ENCODE results near the gene OPA1.
"Not testable (repeated sequence)": the region's sequence is repeated elsewhere in the genome, so short reads cannot be mapped to it uniquely, and the experiment has no call there.

OPA1 gene

DNA sequence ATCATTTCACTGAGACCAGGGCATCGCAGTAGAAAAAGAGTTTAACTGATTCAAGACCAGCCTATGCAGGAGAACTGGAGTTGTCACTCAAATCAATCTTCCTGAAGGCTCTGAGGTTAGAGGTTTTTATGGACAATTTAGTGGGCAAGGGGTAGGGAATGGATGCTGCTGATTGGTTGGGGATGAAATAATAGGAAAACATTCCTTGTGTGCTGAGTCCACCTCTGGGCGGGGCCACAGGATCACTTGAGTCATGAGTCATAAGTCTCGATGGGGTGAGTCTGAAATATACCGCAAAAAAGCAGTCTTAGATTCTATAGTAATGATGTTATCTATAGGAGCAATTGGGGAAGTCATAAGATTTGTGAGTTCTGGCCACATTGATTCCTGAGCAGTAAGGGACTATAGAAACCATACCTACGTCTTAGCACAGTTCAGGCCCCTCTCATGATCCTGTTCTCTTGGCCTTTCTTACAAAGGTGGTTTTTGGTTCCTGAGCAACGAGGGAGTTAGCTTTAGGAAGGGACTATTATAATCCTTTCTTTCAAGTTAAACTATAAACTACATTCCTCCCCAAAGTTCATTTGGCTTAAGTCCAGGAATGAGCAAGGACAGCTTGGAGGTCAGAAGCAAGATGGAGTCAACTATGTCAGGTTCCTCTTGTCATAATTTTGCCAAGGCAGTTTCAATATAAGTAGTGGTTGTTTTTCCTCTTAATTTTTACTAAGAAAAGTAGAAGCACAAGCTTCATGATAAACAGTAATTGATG, 2.7 kb upstream of the OPA1 start:
- DNase-seq, result no peak

- DNase-seq, result no peak
These were observed 641 bp downstream of the OPA1 start for GRCh38 chr3:193593668-193594030.

GRCh38 chr3:193594946-193595689, 2.1 kb downstream of the OPA1 start:
- no peak for DNase-seq

DNA sequence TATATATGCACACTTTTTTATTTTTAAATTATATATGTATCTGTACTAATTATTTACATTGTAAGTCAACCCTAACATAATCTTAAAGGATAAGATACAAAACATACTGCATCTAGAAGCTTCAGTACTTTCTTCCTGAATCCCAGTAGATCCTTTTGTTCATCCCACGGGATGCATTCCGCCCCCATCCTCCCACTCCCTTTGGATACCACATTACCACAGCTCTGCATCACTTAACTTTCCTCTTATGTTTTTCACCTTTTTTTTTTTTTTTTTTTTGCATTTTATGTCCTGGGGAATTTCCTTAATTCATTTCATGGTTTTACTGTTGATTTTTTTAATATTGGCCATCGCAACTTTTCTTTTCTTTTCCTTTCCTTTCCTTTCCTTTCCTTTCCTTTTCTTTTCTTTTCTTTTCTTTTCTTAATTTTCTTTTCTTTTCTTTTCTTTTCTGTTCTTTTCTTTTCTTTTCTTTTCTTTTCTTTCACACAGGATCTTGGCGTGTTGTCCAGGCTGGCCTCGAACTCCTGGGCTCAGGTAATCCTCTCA, 3.0 kb downstream of the OPA1 start:
- DNase-seq, result no peak

DNA sequence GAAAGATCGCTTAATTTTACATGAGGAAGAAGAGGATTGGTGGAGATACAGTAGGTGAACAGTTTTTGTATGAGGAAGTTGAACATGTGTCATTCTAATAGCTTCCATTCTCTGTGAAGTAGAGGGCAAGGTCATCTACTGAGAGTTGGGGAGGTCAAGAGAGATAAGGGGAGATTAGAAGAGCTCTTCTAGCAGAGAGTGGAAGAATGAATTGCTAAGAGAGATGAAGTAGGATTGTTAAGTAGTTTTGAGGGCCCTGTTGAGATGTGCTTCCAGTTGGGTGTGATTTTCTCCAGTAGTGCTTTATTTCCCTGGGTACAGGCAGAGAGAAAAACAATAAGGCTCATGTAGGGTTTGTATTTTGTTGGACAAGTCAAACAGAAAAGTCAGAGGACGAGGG, 5.2 kb downstream of the OPA1 start:
- no peak for DNase-seq

DNA sequence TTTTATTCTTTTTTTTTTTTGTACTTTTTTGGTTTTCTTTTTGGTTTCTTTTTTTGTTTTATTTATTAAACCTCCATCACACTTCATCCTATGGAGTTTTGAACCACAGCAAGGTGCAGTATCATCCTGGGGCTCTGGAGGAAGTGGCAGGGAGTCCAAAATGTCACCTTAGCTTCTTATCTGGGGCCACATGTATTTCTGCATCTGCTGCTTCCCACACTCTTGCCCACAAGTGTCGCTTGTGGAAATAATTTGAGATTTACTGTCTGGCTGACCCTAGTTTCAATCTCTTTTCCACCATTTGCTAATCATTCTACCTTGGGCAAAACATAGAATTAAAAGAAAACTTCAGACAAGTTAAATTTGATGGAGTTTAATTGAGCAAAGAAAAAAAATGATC, 6.4 kb downstream of the OPA1 start:
- no peak for DNase-seq

- no peak for DNase-seq
These were observed 12.9 kb downstream of the OPA1 start for GRCh38 chr3:193605876-193606275.

DNA sequence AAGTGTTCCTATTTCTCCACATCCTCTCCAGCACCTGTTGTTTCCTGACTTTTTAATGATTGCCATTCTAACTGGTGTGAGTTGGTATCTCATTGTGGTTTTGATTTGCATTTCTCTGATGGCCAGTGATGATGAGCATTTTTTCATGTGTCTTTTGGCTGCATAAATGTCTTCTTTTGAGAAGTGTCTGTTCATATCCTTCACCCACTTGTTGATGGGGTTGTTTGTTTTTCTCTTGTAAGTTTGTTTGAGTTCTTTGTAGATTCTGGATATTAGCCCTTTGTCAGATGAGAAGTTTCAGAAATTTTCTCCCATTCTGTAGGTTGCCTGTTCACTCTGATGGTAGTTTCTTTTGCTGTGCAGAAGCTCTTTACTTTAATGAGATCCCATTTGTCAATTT, 13.9 kb downstream of the OPA1 start:
- not testable (repeated sequence) for DNase-seq

- not testable (repeated sequence) for DNase-seq
These were observed 17.5 kb downstream of the OPA1 start for GRCh38 chr3:193610516-193610915.

DNA sequence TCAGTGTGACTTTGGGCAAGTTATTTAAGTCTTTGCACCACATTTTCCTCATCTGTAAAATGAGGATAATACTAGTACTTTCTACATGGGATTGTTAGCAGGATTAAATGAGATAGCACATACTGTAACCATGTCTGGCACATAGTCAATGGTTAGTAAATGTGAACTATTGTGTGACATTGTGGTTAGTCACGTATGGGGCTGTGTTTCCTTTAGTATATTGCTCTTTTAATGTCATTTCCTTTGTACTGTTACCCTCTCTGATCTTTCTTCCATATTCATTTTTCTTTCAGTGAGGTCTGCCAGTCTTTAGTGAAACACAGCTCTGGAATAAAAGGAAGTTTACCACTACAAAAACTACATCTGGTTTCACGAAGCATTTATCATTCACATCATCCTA, 21.4 kb downstream of the OPA1 start:
- no peak for DNase-seq

DNA sequence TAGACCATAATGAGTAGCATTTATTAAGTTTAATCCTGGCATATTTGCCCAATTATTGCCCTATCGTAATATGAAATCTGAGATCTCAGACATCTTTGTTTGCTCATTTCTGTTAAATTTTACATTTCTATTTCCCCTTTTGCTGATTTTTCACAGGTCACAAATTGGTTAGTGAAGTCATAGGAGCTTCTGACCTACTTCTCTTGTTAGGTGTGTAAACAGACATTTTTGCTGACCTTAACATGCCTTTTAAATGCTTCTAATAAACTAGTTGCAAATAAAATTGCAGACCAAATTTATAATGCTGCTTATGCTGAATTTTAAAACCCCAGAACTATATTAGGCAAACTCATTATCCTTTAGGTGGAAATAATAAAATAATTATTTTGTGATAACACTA, 24.6 kb downstream of the OPA1 start:
- no peak for DNase-seq

- no peak for DNase-seq
These were observed 27.0 kb downstream of the OPA1 start for GRCh38 chr3:193620057-193620456.

GRCh38 chr3:193620650-193621049, 27.6 kb downstream of the OPA1 start:
- DNase-seq, result no peak

GRCh38 chr3:193621127-193621526, 28.1 kb downstream of the OPA1 start:
- no peak for DNase-seq

GRCh38 chr3:193630005-193630404, 37.0 kb downstream of the OPA1 start:
- DNase-seq, result no peak

- DNase-seq, result no peak
These were observed 44.8 kb downstream of the OPA1 start for GRCh38 chr3:193637831-193638230.

GRCh38 chr3:193638833-193639232, 45.8 kb downstream of the OPA1 start:
- DNase-seq, result no peak

DNA sequence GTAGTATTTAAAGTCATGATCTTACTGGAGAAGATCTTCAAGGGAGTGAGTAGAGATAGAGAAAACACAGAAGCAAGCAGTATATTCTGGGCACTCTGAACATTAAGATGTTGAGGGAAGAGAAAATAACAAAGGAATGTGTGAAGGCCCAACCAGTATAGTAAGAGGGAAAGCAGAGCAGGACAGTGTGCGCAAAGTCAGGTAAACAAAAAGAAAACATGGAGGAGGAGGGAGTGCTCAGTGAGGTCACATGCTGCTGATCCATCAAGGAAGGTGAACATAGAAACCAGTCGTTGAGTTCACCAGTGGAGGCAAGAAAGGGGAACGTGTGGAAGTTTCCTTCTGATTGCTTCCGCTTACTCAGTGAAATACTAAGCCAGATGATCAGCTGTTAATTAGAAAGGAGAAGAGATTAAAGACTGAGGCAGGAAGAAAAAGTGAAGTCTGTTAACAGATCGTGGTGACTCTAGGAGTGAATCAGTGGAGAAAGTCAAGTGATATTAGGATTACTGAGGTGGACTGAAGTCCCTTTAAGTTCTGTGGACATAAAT, 47.2 kb downstream of the OPA1 start:
- no peak for DNase-seq

GRCh38 chr3:193640728-193641439, 47.9 kb downstream of the OPA1 start:
- no peak for DNase-seq

GRCh38 chr3:193641440-193641775, 48.4 kb downstream of the OPA1 start:
- no peak for DNase-seq

GRCh38 chr3:193645806-193646205, 52.8 kb downstream of the OPA1 start:
- no peak for DNase-seq

DNA sequence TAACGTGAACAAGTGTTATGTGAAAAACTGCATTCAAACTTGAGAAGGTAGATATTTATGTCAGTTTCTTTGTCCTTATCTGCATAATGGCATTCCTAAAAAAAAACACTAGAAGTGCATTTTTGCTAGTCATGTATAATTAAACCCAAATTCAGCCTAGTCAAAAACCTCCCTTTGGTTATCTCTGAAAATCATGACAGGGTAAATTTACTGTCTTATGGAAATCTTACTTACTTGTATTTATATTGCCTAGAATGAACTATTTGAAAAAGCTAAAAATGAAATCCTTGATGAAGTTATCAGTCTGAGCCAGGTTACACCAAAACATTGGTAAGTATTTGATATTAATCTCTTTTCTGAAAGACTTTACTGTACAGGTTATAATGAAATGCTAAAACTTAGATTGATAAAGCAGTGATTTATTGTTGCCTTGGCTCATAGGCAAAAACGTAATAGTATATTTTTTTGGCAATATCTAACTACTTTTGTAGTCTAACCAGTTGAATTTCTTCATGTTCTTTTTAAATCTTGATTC, 55.6 kb downstream of the OPA1 start:
- no peak for DNase-seq

GRCh38 chr3:193650585-193650984, 57.6 kb downstream of the OPA1 start:
- no peak for DNase-seq
